Measurements from ENCODE around the gene NFASC. TPM values are rescaled to one million over a fixed set of nuclear protein-coding genes. Genes with fewer than 3 reads are reported as not detected.

Gene NFASC
- total and polyA plus RNA-seq, 9 of the 15 experiments (the other 6 are each of a cell fraction or from before 2014, with no cell fraction given) = 0.03 to 0.16 (median 0.06) TPM; not detected in 6

GRCh38 chr1:204928671-204929486 lies 58.2 kb downstream of the NFASC start:
- Histone ChIP-seq H3K9me1 (ENCODE audit: control insufficient read depth, insufficient read depth, low read length) (no peaks in the 10 kb centered on the region), H3K9ac (ENCODE audit: insufficient read depth in 1 of 2, low read depth in 2 of 2, low read length in 2 of 2) (no peak overlapping the region), H2AFZ (ENCODE audit: low read depth, low read length) (no peak overlapping the region), H3K9me3 (replicated peaks; ENCODE audit: control insufficient read depth, insufficient read depth, low read depth, low read length) (no peaks in the 10 kb centered on the region), H4K20me1 (replicated peaks; ENCODE audit: control insufficient read depth, insufficient read depth, low read length) (no peaks in the 10 kb centered on the region), H3K79me2 (ENCODE audit: control insufficient read depth, insufficient read depth, low read length) (no peaks in the 10 kb centered on the region), H3K4me1 (replicated peaks in 1 of 2; ENCODE audit: control insufficient read depth in 2 of 2, insufficient read depth in 2 of 2, low read length in 2 of 2) (peaks cover 0 to 7% of the 10 kb centered on the region in 2 experiments; a peak in 1 of 5 replicates), H3K36me3 (ENCODE audit: control insufficient read depth, insufficient read depth, low read length) (no peaks in the 10 kb centered on the region), H3K4me2 (ENCODE audit: insufficient read depth, low read length) (no peak overlapping the region), H3K4me3 (no peak overlapping the region), H3K27ac (ENCODE audit: extremely low read depth, low read depth, low read length) (no peak overlapping the region), H3K27me3 (ENCODE audit: control insufficient read depth in 2 of 2, insufficient read depth in 2 of 2, low read length in 2 of 2) (peaks cover 18 to 45% of the 10 kb centered on the region in 2 experiments; a peak in 4 of 5 replicates)
- WGBS (ENCODE audit: insufficient coverage, low coverage, missing lambda C conversion rate) = 5% methylated on average over 8 of the region's 8 CpGs
- intact Hi-C loops (cut with micrococcal nuclease) (no loop called here), in situ Hi-C loops (cut with MboI) (no loop called here)
- POLR2A ChIA-PET = interaction anchor here (0.6 to 0.7 kb wide), 3 partner anchors 76 to 1079 kb away, joined by 3 read pairs; no protein-coding TSS in a partner anchor
- TF ChIP-seq MEIS2 (IDR thresholded peaks at IDR 0.05; ENCODE audit: partially characterized antibody) (no peak), PRDM10 (IDR thresholded peaks at IDR 0.05; ENCODE audit: partially characterized antibody) (peak; percentile 69), RREB1 (CRISPR knock-in tag; IDR thresholded peaks at IDR 0.05) (no peak)
- DNase-seq (ENCODE audit: extremely low read depth in 1 of 4, low spot score in 3 of 4) (no peak), FAIRE-seq (no peak), ATAC-seq (no peak)
- CTCF ChIA-PET (ENCODE audit: low intra/inter-chr PET ratio) = no interaction called here
- no TSS peak for BruUV-seq (replicated peaks)

All from K562 (cell line).